GM06990 (cell line): ENCODE results near the gene LENG9.
"Not testable (repeated sequence)": the region's sequence is repeated elsewhere in the genome, so short reads cannot be mapped to it uniquely, and the experiment has no call there.

Source experiments
- DNase-seq: peaks from one replicate; pipeline ENCODE4 v3.0.0-alpha.2; 2011; ENCODE audit not compliant: insufficient read length; ENCODE audit errors: extremely low read depth
- H3K27me3 ChIP-seq: replicated peaks from 2 replicates; pipeline ENCODE4 v1.6.0; 2011; ENCODE audit warnings: low read length; ENCODE audit not compliant: control insufficient read depth, insufficient read depth
- H3K36me3 ChIP-seq: 2 replicates; pipeline ENCODE4 v1.5.1; 2011; ENCODE audit warnings: low read length; ENCODE audit not compliant: control insufficient read depth, insufficient read depth
- H3K4me3 ChIP-seq: replicated peaks from 2 replicates; pipeline ENCODE4 v1.5.1; 2011; ENCODE audit warnings: low read depth, mild to moderate bottlenecking, control low read depth, low read length
- TF ChIP-seq, protein P1 (sequence below): IDR thresholded peaks from 2 replicates; pipeline ENCODE4 v1.5.1; 2011; ENCODE audit warnings: low read length, control low read depth, mild to moderate bottlenecking, inconsistent platforms; ENCODE audit not compliant: insufficient read depth, poor library complexity, severe bottlenecking

LENG9 gene

DNA sequence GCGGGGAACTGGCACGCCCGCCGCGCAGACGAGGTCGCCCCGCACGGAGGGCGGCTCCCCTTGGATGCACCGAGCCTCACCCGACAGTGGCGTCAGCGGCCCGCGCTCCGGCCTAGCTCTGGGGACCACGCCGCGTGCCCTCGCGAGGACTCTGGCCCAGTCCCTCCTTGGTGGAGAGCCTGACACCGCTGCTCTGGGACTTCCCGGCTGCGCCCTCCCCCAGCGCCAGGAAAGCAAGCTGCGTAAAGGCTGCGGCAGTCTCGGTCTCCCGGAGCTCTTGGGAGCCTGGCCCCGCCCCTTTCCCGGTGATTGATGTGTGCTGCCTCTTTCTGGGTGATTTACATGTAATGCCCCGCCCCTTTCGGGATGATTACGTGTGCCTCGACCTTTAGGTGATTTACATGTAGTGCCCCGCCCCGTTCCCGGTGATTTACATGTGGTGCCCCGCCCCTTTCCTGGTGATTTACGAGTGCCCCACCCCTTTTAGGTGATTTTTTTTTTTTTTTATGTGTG is at the start of gene LENG9:
TSS of gene LENG9 (minus strand) at position 248 of the 513 bp plus-strand sequence. CDS start 252 bp downstream, outside the sequence.
- TF ChIP-seq, protein P1, sequence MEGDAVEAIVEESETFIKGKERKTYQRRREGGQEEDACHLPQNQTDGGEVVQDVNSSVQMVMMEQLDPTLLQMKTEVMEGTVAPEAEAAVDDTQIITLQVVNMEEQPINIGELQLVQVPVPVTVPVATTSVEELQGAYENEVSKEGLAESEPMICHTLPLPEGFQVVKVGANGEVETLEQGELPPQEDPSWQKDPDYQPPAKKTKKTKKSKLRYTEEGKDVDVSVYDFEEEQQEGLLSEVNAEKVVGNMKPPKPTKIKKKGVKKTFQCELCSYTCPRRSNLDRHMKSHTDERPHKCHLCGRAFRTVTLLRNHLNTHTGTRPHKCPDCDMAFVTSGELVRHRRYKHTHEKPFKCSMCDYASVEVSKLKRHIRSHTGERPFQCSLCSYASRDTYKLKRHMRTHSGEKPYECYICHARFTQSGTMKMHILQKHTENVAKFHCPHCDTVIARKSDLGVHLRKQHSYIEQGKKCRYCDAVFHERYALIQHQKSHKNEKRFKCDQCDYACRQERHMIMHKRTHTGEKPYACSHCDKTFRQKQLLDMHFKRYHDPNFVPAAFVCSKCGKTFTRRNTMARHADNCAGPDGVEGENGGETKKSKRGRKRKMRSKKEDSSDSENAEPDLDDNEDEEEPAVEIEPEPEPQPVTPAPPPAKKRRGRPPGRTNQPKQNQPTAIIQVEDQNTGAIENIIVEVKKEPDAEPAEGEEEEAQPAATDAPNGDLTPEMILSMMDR, result no peak
- Histone ChIP-seq H3K36me3 (peaks cover 27% of the 10 kb centered on the region), H3K27me3 (no peaks in the 10 kb centered on the region), H3K4me3 (peak within 1 kb of the TSS; percentile 75)
- peak; percentile 91 for DNase-seq

DNA sequence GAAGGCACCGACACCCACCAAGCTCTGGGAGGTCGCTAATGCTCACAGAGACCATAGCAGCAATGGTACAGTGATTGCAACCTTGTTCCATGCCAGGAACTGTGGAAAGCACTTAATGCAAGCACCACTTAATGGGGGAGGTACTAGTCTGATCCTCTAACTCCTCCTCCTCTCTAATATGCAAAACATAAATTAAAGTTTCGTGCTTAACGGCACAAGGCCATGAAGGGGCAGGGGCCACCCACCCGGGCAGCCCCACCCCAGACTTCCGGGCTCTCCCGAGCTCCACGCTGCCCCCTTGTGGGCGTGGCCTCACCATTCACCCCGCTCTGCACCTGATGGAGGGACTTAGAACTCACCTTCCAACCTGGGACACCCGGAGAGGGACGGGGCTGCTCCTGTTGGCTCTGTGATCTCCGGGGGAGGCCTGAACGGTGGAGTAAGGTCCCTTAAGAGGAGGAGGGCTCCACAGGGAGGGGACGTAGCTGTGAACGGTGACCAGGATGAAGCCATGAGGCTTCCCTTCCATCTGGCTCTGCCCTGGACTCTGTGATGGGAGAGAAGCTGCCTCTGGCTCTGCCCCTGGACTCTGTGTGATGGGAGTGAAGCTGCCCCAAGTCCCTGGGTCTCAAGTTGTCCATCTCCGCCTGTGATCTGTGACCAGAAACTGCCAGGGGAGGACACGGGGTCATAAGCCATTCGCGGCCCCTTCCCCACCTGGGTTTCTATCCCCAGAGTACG is 45.8 kb upstream of the LENG9 start:
- not testable (repeated sequence) for H3K27me3 ChIP-seq, H3K4me3 ChIP-seq, DNase-seq, H3K36me3 ChIP-seq

DNA sequence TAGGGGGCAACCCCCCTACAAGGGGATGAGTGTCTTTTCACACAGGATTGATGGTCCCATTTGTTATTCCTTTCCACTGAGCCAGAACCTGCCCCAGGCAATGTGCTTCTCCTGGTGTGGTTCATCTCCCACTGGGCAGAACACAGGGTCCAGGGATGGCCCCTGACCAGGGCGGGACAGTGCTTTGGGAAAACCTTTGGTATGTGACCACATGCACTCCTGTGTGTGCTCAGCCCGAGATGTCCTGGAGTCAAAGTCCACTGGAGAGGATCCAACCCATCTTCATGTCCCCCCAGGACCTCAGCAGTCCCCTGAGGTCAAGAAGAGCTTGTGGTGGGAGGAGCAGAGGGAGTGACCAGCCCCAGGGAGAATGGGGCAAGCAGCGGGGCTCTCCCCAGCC is 44.9 kb upstream of the LENG9 start:
- not testable (repeated sequence) for H3K27me3 ChIP-seq, H3K36me3 ChIP-seq, DNase-seq, H3K4me3 ChIP-seq

DNA sequence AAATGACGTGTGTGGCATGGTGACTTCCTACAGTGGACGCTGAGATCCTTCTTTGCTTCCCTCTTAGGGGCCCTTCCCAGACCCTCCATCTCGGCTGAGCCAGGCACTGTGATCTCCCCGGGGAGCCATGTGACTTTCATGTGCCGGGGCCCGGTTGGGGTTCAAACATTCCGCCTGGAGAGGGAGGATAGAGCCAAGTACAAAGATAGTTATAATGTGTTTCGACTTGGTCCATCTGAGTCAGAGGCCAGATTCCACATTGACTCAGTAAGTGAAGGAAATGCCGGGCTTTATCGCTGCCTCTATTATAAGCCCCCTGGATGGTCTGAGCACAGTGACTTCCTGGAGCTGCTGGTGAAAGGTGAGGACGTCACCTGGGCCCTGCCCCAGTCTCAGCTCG is 44.2 kb upstream of the LENG9 start:
- TF ChIP-seq, protein P1, result no peak
- no peaks in the 10 kb centered on the region for H3K27me3 ChIP-seq

DNA sequence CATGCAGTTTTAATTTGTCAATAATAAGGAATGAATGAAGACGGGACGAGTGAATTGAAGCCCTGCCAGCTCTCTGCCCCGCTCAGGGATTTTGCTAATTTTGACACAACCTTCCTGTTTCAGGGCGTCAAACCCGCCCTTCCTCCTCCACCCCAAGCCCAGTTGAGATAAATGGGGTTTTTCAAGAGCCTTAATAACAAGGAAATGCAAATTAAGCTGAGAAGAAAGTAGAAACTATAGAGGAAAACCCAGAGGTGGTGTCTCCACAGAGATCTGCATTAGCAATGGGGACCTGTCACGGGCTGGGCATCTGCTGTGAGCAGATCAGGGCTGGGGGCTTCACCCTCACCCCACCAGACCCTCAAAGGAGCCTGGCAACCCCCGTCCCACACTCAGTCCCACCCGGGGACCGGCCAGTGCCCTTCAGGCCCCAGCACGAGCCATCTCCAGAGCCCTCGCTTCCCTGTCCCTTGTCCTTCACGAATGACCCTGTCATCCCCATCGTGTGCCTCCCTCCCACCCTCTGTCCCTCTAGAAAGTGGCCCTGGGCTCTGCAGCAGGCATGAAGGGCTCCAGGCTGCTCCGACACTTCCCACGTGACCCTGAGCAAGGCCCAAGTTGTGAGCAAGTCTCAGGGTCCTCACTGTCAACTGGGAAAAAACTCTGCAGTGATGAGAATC is 43.6 kb upstream of the LENG9 start:
- H3K27me3 ChIP-seq, DNase-seq, H3K36me3 ChIP-seq, H3K4me3 ChIP-seq: not testable (repeated sequence)

More for the DNA sequence above, 44.2 kb upstream of the LENG9 start:
- Histone ChIP-seq H3K36me3 (no peaks in the 10 kb centered on the region), H3K4me3 (no peak overlapping the region)
- no peak for DNase-seq

DNA sequence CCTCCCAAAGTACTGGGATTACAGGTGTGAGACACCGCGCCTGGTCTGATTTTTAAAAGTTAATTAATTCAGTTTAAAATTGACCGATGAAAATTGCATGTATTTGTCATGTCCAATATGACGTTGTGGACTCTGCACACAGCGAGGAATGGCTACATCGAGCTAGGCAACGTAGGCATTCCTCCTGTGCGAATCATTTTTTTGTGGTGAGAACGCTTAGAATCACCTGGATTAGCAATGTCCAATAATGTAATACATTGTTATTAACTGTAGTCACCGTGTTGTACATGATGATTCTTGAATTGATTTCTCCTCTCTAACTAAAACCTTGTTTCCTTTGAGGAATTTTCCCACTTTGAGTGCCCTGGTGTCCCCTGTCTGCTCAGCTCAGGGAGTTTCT is 42.5 kb upstream of the LENG9 start:
- no peaks in the 10 kb centered on the region for H3K27me3 ChIP-seq
- DNase-seq, result no peak
- TF ChIP-seq, protein P1, result no peak
- no peak overlapping the region for H3K4me3 ChIP-seq
- no peaks in the 10 kb centered on the region for H3K36me3 ChIP-seq

DNA sequence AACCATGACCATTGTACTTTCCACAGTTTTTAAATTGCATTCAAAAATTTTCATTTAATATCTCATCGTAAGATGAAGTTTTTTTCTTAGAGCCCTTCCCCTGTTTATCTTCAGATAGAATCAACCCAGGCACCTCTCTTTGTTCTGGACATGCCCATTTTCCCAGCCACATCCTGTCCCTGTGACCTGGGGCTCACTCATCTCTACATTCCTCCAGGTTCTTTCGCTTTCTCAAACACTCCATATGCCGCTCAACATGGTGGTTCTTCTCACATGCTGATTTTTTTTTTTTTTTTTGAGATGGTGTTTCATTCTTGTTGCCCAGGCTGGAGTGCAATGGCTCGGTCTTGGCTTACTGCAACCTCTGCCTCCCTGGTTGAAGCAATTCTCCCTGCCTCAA is 42.0 kb upstream of the LENG9 start:
- DNase-seq, H3K27me3 ChIP-seq, H3K4me3 ChIP-seq, H3K36me3 ChIP-seq: not testable (repeated sequence)
